Stomach (tissue), 9 donors: ENCODE data around the gene GUCY1A2. TPM values are rescaled to one million over a fixed set of nuclear protein-coding genes. Genes with fewer than 3 reads are reported as not detected.

Source experiments
- DNase-seq, 2 donors: peaks; one replicate each; pipeline versions ENCODE4 v3.0.0 to v3.0.0-alpha.2; 2013 to 2019
- H3K27ac ChIP-seq, 5 donors: fragments of 200-600 bp in 4 of 5; sonication (generic) in 4 of 5; one replicate each; pipeline ENCODE4 v1.5.1; 2013 to 2019; ENCODE audit warnings: mild to moderate bottlenecking in 1 of 5, moderate library complexity in 1 of 5
- H3K27me3 ChIP-seq, 3 donors: fragments of 200-600 bp; sonication (generic); one replicate each; pipeline ENCODE4 v1.5.1; 2017 to 2019; ENCODE audit warnings: mixed run types in 1 of 3
- H3K36me3 ChIP-seq, 4 donors: fragments of 200-600 bp; sonication (generic); 1 replicate in 3 of 4; 2 replicates in 1 of 4; pipeline ENCODE4 v1.5.1; 2016 to 2019
- H3K4me1 ChIP-seq, 4 donors: fragments of 200-600 bp; sonication (generic); one replicate each; pipeline ENCODE4 v1.5.1; 2016 to 2019
- H3K4me3 ChIP-seq, 4 donors: fragments of 200-600 bp; sonication (generic) in 3 of 4; one replicate each; pipeline ENCODE4 v1.5.1; 2016 to 2019; ENCODE audit warnings: mild to moderate bottlenecking in 1 of 4
- H3K9me3 ChIP-seq, 4 donors: fragments of 200-600 bp; sonication (generic); one replicate each; pipeline ENCODE4 v1.5.1; 2016 to 2019
- CTCF ChIP-seq, 7 experiments: fragments of 450-650 bp in 4 of 7; fragments of 200-600 bp in 3 of 7; sonication (generic) in 3 of 7; IDR thresholded peaks; one replicate each; pipeline ENCODE4 v1.5.1; 2016 to 2019; ENCODE audit warnings: antibody characterized with exemption in 7 of 7, control low read depth in 2 of 7, mild to moderate bottlenecking in 1 of 7
- EP300 ChIP-seq: sonication (generic); formaldehyde crosslinking; IDR thresholded peaks from one replicate; pipeline ENCODE4 v1.6.1; 2017; ENCODE audit warnings: antibody characterized with exemption
- POLR2A ChIP-seq, 4 donors: fragments of 450-650 bp; IDR thresholded peaks; one replicate each; pipeline ENCODE4 v1.6.1; 2016; ENCODE audit warnings: antibody characterized with exemption in 4 of 4, control low read depth in 2 of 4, mild to moderate bottlenecking in 1 of 4, moderate library complexity in 1 of 4
- POLR2AphosphoS5 ChIP-seq, 3 donors: sonication (generic); formaldehyde crosslinking; IDR thresholded peaks; one replicate each; pipeline ENCODE4 v1.6.1; 2016; ENCODE audit warnings: antibody characterized with exemption in 3 of 3
- WGBS, 5 donors: extraction: QIAGEN DNeasy Blood & Tissue Kit in 3 of 5; methylation state at CpG; one replicate each; pipeline versions ENCODE4 v1.1.5 to v1.1.7; 2013 to 2018; 5-methylcytosine and 5-hydroxymethylcytosine counted together
- intact Hi-C: fragments of 100-400 bp; cut with DNase I; formaldehyde crosslinking; loops from one replicate; pipeline ENCODE4 v1.15.1; 2023; ENCODE audit warnings: low total_unique reads
- polyA plus RNA-seq, 3 donors: library from polyadenylated mRNA; stranded (reverse); fragments of 200-250 nt; gene quantifications; one replicate each; pipeline ENCODE4 v1.2.3, GENCODE V29; 2013
- total RNA-seq, 5 donors: library from RNA; depleted of rRNA; stranded (reverse); fragments of >200 nt; gene quantifications; one replicate each; pipeline versions ENCODE4 v1.1.0 to v1.2.3, GENCODE V29; 2014 to 2016
- donor health status: healthy with polysubstance abuse.
- donor health status: Bipolar disorder and iron deficiency.
- donor health status: healthy.

The GUCY1A2 gene
- total and polyA plus RNA-seq, 8 donors: 0.10 to 15.1 (median 4.3) TPM

GRCh38 chr11:106842134-106842533 is 176.1 kb downstream of the GUCY1A2 start:
- Histone ChIP-seq H3K4me3 (no peak overlapping the region), H3K4me1 (no peaks in the 10 kb centered on the region), H3K27ac (no peak overlapping the region), H3K9me3 (no peaks in the 10 kb centered on the region), H3K27me3 (no peaks in the 10 kb centered on the region), H3K36me3 (no peaks in the 10 kb centered on the region)
- intact Hi-C loops: no loop called here
- TF ChIP-seq POLR2A (IDR thresholded peaks at IDR 0.05) (no peak), CTCF (IDR thresholded peaks at IDR 0.05) (no peak), EP300 (no peak), POLR2AphosphoS5 (IDR thresholded peaks at IDR 0.05) (no peak)
- DNase-seq: no peak

GRCh38 chr11:106840947-106841346 is 177.3 kb downstream of the GUCY1A2 start:
- TF ChIP-seq EP300 (no peak), POLR2AphosphoS5 (IDR thresholded peaks at IDR 0.05) (no peak), POLR2A (IDR thresholded peaks at IDR 0.05) (no peak), CTCF (IDR thresholded peaks at IDR 0.05) (no peak)
- H3K36me3 ChIP-seq: no peaks in the 10 kb centered on the region
- no peak for DNase-seq
- H3K27me3 ChIP-seq: no peaks in the 10 kb centered on the region
- no peak overlapping the region for H3K27ac ChIP-seq
- no peaks in the 10 kb centered on the region for H3K9me3 ChIP-seq
- intact Hi-C loops: no loop called here
- no peak overlapping the region for H3K4me3 ChIP-seq
- 63 to 82% (median 76%) methylated on average over 3 of the region's 3 CpGs for WGBS, 5 donors
- H3K4me1 ChIP-seq: no peaks in the 10 kb centered on the region

- TF ChIP-seq POLR2A (IDR thresholded peaks at IDR 0.05) (no peak), POLR2AphosphoS5 (IDR thresholded peaks at IDR 0.05) (no peak), EP300 (no peak), CTCF (IDR thresholded peaks at IDR 0.05) (no peak)
- H3K27ac ChIP-seq: no peak overlapping the region
- 75 to 88% (median 80%) methylated on average over 1 of the region's 1 CpG for WGBS, 5 donors
- no peaks in the 10 kb centered on the region for H3K4me1 ChIP-seq
- DNase-seq: no peak
- no peaks in the 10 kb centered on the region for H3K36me3 ChIP-seq
- no peaks in the 10 kb centered on the region for H3K9me3 ChIP-seq
- no peak overlapping the region for H3K4me3 ChIP-seq
- intact Hi-C loops: no loop called here
- no peaks in the 10 kb centered on the region for H3K27me3 ChIP-seq
Observed at GRCh38 chr11:106840146-106840545, 178.1 kb downstream of the GUCY1A2 start.

- H3K4me3 ChIP-seq: no peak overlapping the region
- H3K36me3 ChIP-seq: no peaks in the 10 kb centered on the region
- no peak for TF ChIP-seq POLR2AphosphoS5 (IDR thresholded peaks at IDR 0.05)
- TF ChIP-seq POLR2A (IDR thresholded peaks at IDR 0.05): no peak
- TF ChIP-seq EP300: no peak
- no peak for TF ChIP-seq CTCF (IDR thresholded peaks at IDR 0.05)
- no peaks in the 10 kb centered on the region for H3K27me3 ChIP-seq
- intact Hi-C loops: no loop called here
- WGBS, 5 donors: 47 to 77% (median 71%) methylated on average over 2 of the region's 2 CpGs
- no peaks in the 10 kb centered on the region for H3K4me1 ChIP-seq
- DNase-seq: no peak
- no peaks in the 10 kb centered on the region for H3K9me3 ChIP-seq
- H3K27ac ChIP-seq: no peak overlapping the region
Observed at GRCh38 chr11:106834567-106834966, 183.7 kb downstream of the GUCY1A2 start.
